HCT116 (cell line): Measurements from ENCODE around the gene MAP7. TPM values are rescaled to one million over a fixed set of nuclear protein-coding genes. Genes with fewer than 3 reads are reported as not detected.

Experiments
- ATAC-seq: fragments of 200-7000 bp; cut with Tn5 transposase; 2 replicates; pipeline ENCODE4 v1.9.1; 2020; ENCODE audit warnings: mild to moderate bottlenecking, moderate library complexity
- BruUV-seq: library from RNA; stranded (reverse); fragments of 400-500 nt; replicated peaks from 2 replicates; lab custom pipeline; 2021; lab: Mats Ljungman, UMichigan
- CTCF ChIA-PET: fragments of 300-600 bp; sonication (Branson Sonifier 250); formaldehyde crosslinking; loops from one replicate; lab custom pipeline; 2021; ENCODE audit warnings: antibody characterized with exemption; lab: Charles Lee
- POLR2A ChIA-PET: fragments of 300-600, 350-600 bp; sonication (Branson Sonifier 250); formaldehyde crosslinking; loops from one replicate; lab custom pipeline; 2021; ENCODE audit warnings: antibody characterized with exemption; lab: Charles Lee
- RAD21 ChIA-PET, 2 experiments: fragments of 300-600 bp; sonication (Branson Sonifier 250); formaldehyde crosslinking; loops; one replicate each; lab custom pipeline; 2023; ENCODE audit warnings: low total read pairs in 2 of 2; ENCODE audit not compliant: uncharacterized antibody in 2 of 2, unreplicated experiment in 2 of 2, low non-redundant PET in 1 of 2; lab: Charles Lee
- DNase-seq: peaks from one replicate; pipeline ENCODE4 v3.0.0-alpha.2; 2010; ENCODE audit warnings: low read depth, low spot score
- H2AFZ ChIP-seq: fragments of 200-600 bp; shearing (Covaris generic), sonication (generic); 2 replicates; pipeline ENCODE4 v1.6.1; 2017; ENCODE audit warnings: low read depth, mixed run types, mixed read lengths, antibody characterized with exemption, low read length; ENCODE audit not compliant: poor library complexity, severe bottlenecking
- H3K27ac ChIP-seq: 2 replicates; pipeline ENCODE4 v1.5.1; 2012; ENCODE audit warnings: low read depth, low read length
- H3K27me3 ChIP-seq: fragments of 200-600 bp; sonication (generic); 2 replicates; pipeline ENCODE4 v1.6.1; 2016; ENCODE audit warnings: mixed run types, low read length, mixed read lengths; ENCODE audit not compliant: insufficient read depth
- H3K36me3 ChIP-seq, 2 experiments: fragments of 200-500 bp in 1 of 2; fragments of 200-600 bp in 1 of 2; sonication (Bioruptor generic) in 1 of 2; sonication (generic) in 1 of 2; 2 replicates each; pipeline versions ENCODE4 v1.5.1 to v1.6.1; 2014 to 2016; ENCODE audit warnings: low read length in 2 of 2, inconsistent platforms in 1 of 2, mixed read lengths in 1 of 2, mixed run types in 1 of 2; ENCODE audit not compliant: insufficient read depth in 2 of 2, control insufficient read depth in 1 of 2
- H3K4me1 ChIP-seq, 2 experiments: fragments of 200-600 bp in 1 of 2; sonication (generic) in 1 of 2; 2 replicates each; pipeline versions ENCODE4 v1.5.1 to v1.6.1; 2012 to 2017; ENCODE audit warnings: low read length in 2 of 2, inconsistent platforms in 1 of 2, mild to moderate bottlenecking in 1 of 2, mixed read lengths in 1 of 2, mixed run types in 1 of 2, moderate library complexity in 1 of 2; ENCODE audit not compliant: insufficient read depth in 2 of 2, control insufficient read depth in 1 of 2
- H3K4me2 ChIP-seq: fragments of 200-600 bp; sonication (generic); 2 replicates; pipeline ENCODE4 v1.6.1; 2017; ENCODE audit warnings: mixed run types, low read length, mixed read lengths
- H3K4me3 ChIP-seq, 2 experiments: fragments of 200-600 bp in 1 of 2; sonication (generic) in 1 of 2; replicated peaks in 1 of 2; 2 replicates each; pipeline ENCODE4 v1.5.1; 2011 to 2016; ENCODE audit warnings: low read length in 2 of 2, control low read depth in 1 of 2, low read depth in 1 of 2, mild to moderate bottlenecking in 1 of 2, mixed read lengths in 1 of 2, mixed run types in 1 of 2
- H3K79me2 ChIP-seq: fragments of 200-600 bp; sonication (generic); 2 replicates; pipeline ENCODE4 v1.6.1; 2017; ENCODE audit warnings: mild to moderate bottlenecking, mixed run types, low read length, moderate library complexity, mixed read lengths; ENCODE audit not compliant: insufficient read depth
- H3K9ac ChIP-seq: fragments of 200-600 bp; sonication (generic); 2 replicates; pipeline ENCODE4 v1.6.1; 2016; ENCODE audit warnings: low read length, mixed read lengths
- H3K9me2 ChIP-seq: fragments of 200-600 bp; sonication (generic), shearing (Covaris generic); 2 replicates; pipeline ENCODE4 v1.6.1; 2017; ENCODE audit warnings: mixed run types, mild to moderate bottlenecking, moderate library complexity; ENCODE audit not compliant: insufficient read depth
- H3K9me3 ChIP-seq, 2 experiments: fragments of 200-500 bp in 1 of 2; fragments of 200-600 bp in 1 of 2; sonication (Bioruptor generic) in 1 of 2; sonication (generic) in 1 of 2; 2 replicates each; pipeline ENCODE4 v1.6.1; 2014 to 2017; ENCODE audit warnings: low read length in 2 of 2, mixed read lengths in 2 of 2, inconsistent platforms in 1 of 2, low read depth in 1 of 2, mild to moderate bottlenecking in 1 of 2, mixed run types in 1 of 2, moderate library complexity in 1 of 2; ENCODE audit not compliant: control insufficient read depth in 1 of 2, insufficient read depth in 1 of 2
- H4K20me1 ChIP-seq: fragments of 200-600 bp; sonication (generic), shearing (Covaris generic); 2 replicates; pipeline ENCODE4 v1.6.1; 2017; ENCODE audit warnings: mixed run types, mild to moderate bottlenecking, moderate library complexity; ENCODE audit not compliant: insufficient read depth
- EZH2 ChIP-seq: fragments of 200-600 bp; sonication (generic); IDR thresholded peaks from 2 replicates; pipeline ENCODE4 v1.6.1; 2017; ENCODE audit warnings: antibody characterized with exemption, mixed run types
- MAX ChIP-seq: IDR thresholded peaks from 2 replicates; pipeline ENCODE4 v1.6.1; 2012
- POLR2AphosphoS5 ChIP-seq: IDR thresholded peaks from 2 replicates; pipeline ENCODE4 v1.6.1; 2011; ENCODE audit warnings: mild to moderate bottlenecking, low read depth, low read length, moderate library complexity
- RAD21 ChIP-seq: IDR thresholded peaks from 2 replicates; pipeline ENCODE4 v1.6.1; 2012; ENCODE audit warnings: low read depth, mild to moderate bottlenecking
- SIN3A ChIP-seq: IDR thresholded peaks from 2 replicates; pipeline ENCODE4 v1.6.1; 2012; ENCODE audit warnings: low read depth
- SRF ChIP-seq: IDR thresholded peaks from 2 replicates; pipeline ENCODE4 v1.6.1; 2012; ENCODE audit warnings: low read depth
- ZFX ChIP-seq: fragments of 450-650 bp; IDR thresholded peaks from 2 replicates; pipeline ENCODE4 v1.6.1; 2017
- ZNF274 ChIP-seq: fragments of 200-500 bp; sonication (Bioruptor generic); IDR thresholded peaks from 2 replicates; pipeline ENCODE4 v1.6.1; 2014; ENCODE audit warnings: mild to moderate bottlenecking, low read depth, low read length, inconsistent platforms
- intact Hi-C: fragments of 100-400 bp; cut with micrococcal nuclease; formaldehyde crosslinking; loops from 2 replicates; pipeline ENCODE4 v1.10.0; 2022
- total RNA-seq: library from RNA; stranded (reverse); gene quantifications from one replicate; pipeline ENCODE4 v1.2.1, GENCODE V29; 2021; ENCODE audit not compliant: unreplicated experiment
- TF ChIP-seq, protein P1 (sequence below), 3 experiments: fragments of 200-600 bp in 1 of 3; sonication (generic) in 1 of 3; IDR thresholded peaks in 2 of 3; conservative IDR thresholded peaks in 1 of 3; 2 replicates each; pipeline ENCODE4 v1.5.1; 2012 to 2017; ENCODE audit warnings: low read depth in 2 of 3, low read length in 2 of 3, antibody characterized with exemption in 1 of 3, borderline replicate concordance in 1 of 3, control low read depth in 1 of 3, mild to moderate bottlenecking in 1 of 3, mixed read lengths in 1 of 3, mixed run types in 1 of 3, moderate library complexity in 1 of 3; ENCODE audit not compliant: insufficient read depth in 1 of 3
- TF ChIP-seq, protein P2 (sequence below): IDR thresholded peaks from 2 replicates; pipeline ENCODE4 v1.6.1; 2011; ENCODE audit warnings: mild to moderate bottlenecking, low read length, moderate library complexity; ENCODE audit not compliant: insufficient replicate concordance; ENCODE audit errors: extremely low read depth

Gene MAP7
- total RNA-seq, 1 experiment from 2014 or later, result 35.5 TPM

GRCh38 chr6:136343275-136343674, 206.9 kb downstream of the MAP7 start:
- no peaks in the 10 kb centered on the region for H3K27me3 ChIP-seq
- H3K9me2 ChIP-seq, result no peaks in the 10 kb centered on the region
- H3K4me2 ChIP-seq, result no peak overlapping the region
- H3K27ac ChIP-seq, result no peak overlapping the region
- no peak overlapping the region for H2AFZ ChIP-seq
- BruUV-seq, result no TSS peak
- no peak overlapping the region for H3K9ac ChIP-seq
- ChIA-PET POLR2A (no interaction called here), CTCF (interaction anchor here (1.1 kb wide), 1 partner anchor 10 kb away, joined by 3 read pairs; no protein-coding TSS in a partner anchor), RAD21 (no interaction called here)
- no peak for DNase-seq
- H3K79me2 ChIP-seq, result no peaks in the 10 kb centered on the region
- H4K20me1 ChIP-seq, result no peaks in the 10 kb centered on the region
- H3K4me3 ChIP-seq, result no peak overlapping the region
- intact Hi-C loops, result no loop called here
- H3K36me3 ChIP-seq, result no peaks in the 10 kb centered on the region; a peak in 2 of 4 replicates
- H3K9me3 ChIP-seq, result no peaks in the 10 kb centered on the region
- no peak for ATAC-seq
- TF ChIP-seq, protein P1, sequence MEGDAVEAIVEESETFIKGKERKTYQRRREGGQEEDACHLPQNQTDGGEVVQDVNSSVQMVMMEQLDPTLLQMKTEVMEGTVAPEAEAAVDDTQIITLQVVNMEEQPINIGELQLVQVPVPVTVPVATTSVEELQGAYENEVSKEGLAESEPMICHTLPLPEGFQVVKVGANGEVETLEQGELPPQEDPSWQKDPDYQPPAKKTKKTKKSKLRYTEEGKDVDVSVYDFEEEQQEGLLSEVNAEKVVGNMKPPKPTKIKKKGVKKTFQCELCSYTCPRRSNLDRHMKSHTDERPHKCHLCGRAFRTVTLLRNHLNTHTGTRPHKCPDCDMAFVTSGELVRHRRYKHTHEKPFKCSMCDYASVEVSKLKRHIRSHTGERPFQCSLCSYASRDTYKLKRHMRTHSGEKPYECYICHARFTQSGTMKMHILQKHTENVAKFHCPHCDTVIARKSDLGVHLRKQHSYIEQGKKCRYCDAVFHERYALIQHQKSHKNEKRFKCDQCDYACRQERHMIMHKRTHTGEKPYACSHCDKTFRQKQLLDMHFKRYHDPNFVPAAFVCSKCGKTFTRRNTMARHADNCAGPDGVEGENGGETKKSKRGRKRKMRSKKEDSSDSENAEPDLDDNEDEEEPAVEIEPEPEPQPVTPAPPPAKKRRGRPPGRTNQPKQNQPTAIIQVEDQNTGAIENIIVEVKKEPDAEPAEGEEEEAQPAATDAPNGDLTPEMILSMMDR (IDR thresholded peaks at IDR 0.05 in 2 of 3, conservative IDR thresholded peaks at IDR 0.05 in 1 of 3; ENCODE audit: borderline replicate concordance in 1 of 3, insufficient read depth in 1 of 3, low read depth in 2 of 3, low read length in 2 of 3), result no peak
- TF ChIP-seq, protein P2, sequence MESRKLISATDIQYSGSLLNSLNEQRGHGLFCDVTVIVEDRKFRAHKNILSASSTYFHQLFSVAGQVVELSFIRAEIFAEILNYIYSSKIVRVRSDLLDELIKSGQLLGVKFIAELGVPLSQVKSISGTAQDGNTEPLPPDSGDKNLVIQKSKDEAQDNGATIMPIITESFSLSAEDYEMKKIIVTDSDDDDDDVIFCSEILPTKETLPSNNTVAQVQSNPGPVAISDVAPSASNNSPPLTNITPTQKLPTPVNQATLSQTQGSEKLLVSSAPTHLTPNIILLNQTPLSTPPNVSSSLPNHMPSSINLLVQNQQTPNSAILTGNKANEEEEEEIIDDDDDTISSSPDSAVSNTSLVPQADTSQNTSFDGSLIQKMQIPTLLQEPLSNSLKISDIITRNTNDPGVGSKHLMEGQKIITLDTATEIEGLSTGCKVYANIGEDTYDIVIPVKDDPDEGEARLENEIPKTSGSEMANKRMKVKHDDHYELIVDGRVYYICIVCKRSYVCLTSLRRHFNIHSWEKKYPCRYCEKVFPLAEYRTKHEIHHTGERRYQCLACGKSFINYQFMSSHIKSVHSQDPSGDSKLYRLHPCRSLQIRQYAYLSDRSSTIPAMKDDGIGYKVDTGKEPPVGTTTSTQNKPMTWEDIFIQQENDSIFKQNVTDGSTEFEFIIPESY, result no peak
- no peak for TF ChIP-seq ZFX
- TF ChIP-seq POLR2AphosphoS5, result no peak
- TF ChIP-seq SRF, result no peak
- TF ChIP-seq SIN3A, result no peak
- TF ChIP-seq MAX, result no peak
- no peak for TF ChIP-seq EZH2
- no peak for TF ChIP-seq ZNF274
- no peak for TF ChIP-seq RAD21
- H3K4me1 ChIP-seq, result no peaks in the 10 kb centered on the region
